Panc1 (cell line): ENCODE results near the gene MTHFD2L. TPM values are rescaled to one million over a fixed set of nuclear protein-coding genes. Genes with fewer than 3 reads are reported as not detected.

ENCODE experiments used
- ATAC-seq: fragments of 200-7000 bp; cut with Tn5 transposase; 2 replicates; pipeline ENCODE4 v1.9.1; 2020; ENCODE audit warnings: mild to moderate bottlenecking, moderate library complexity
- BruUV-seq: library from RNA; stranded (reverse); fragments of 400-500 nt; replicated peaks from 2 replicates; lab custom pipeline; 2021; lab: Mats Ljungman, UMichigan
- CTCF ChIA-PET: fragments of 300-600 bp; sonication (Branson Sonifier 250); formaldehyde crosslinking; loops from one replicate; lab custom pipeline; 2022; ENCODE audit warnings: antibody characterized with exemption; lab: Charles Lee
- POLR2A ChIA-PET: fragments of 300-600 bp; sonication (Branson Sonifier 250); formaldehyde crosslinking; loops from one replicate; lab custom pipeline; 2022; ENCODE audit warnings: antibody characterized with exemption; lab: Charles Lee
- DNase-seq: peaks from one replicate; pipeline ENCODE4 v3.0.0-alpha.2; 2010; ENCODE audit warnings: low read depth, low spot score
- H3K27ac ChIP-seq: 2 replicates; pipeline ENCODE4 v1.5.1; 2011; ENCODE audit warnings: mild to moderate bottlenecking, low read length, inconsistent platforms
- H3K27me3 ChIP-seq: fragments of 200-500 bp; sonication (Bioruptor generic); 2 replicates; pipeline ENCODE4 v1.6.0; 2014; ENCODE audit warnings: low read length, inconsistent platforms; ENCODE audit not compliant: control insufficient read depth, insufficient read depth
- H3K36me3 ChIP-seq: fragments of 200-500 bp; sonication (Bioruptor generic); 2 replicates; pipeline ENCODE4 v1.5.1; 2014; ENCODE audit warnings: inconsistent platforms, mild to moderate bottlenecking, low read length, moderate library complexity; ENCODE audit not compliant: control insufficient read depth, insufficient read depth
- H3K4me1 ChIP-seq: 2 replicates; pipeline ENCODE4 v1.5.1; 2011; ENCODE audit warnings: inconsistent platforms, mild to moderate bottlenecking, low read length, moderate library complexity; ENCODE audit not compliant: control insufficient read depth, insufficient read depth
- H3K4me3 ChIP-seq, 2 experiments: 2 replicates each; pipeline ENCODE4 v1.5.1; 2011 to 2012; ENCODE audit warnings: low read depth in 2 of 2, low read length in 2 of 2, mild to moderate bottlenecking in 2 of 2, inconsistent platforms in 1 of 2, moderate library complexity in 1 of 2
- H3K9me3 ChIP-seq: fragments of 200-500 bp; sonication (Bioruptor generic); 2 replicates; pipeline ENCODE4 v1.5.1; 2014; ENCODE audit warnings: low read depth, mild to moderate bottlenecking, inconsistent platforms, low read length, moderate library complexity; ENCODE audit not compliant: control insufficient read depth, insufficient read depth
- CTCF ChIP-seq: fragments of 450-650 bp; IDR thresholded peaks from 2 replicates; pipeline ENCODE4 v1.5.1; 2017; ENCODE audit warnings: mild to moderate bottlenecking
- POLR2AphosphoS5 ChIP-seq: IDR thresholded peaks from 2 replicates; pipeline ENCODE4 v1.6.1; 2012; ENCODE audit warnings: mild to moderate bottlenecking, low read depth, low read length, moderate library complexity
- SIN3A ChIP-seq: IDR thresholded peaks from 2 replicates; pipeline ENCODE4 v1.6.1; 2012; ENCODE audit warnings: low read depth, mild to moderate bottlenecking, low read length, moderate library complexity, borderline replicate concordance; ENCODE audit not compliant: insufficient read depth
- TCF7L2 ChIP-seq: IDR thresholded peaks from 2 replicates; pipeline ENCODE4 v1.6.1; 2011; ENCODE audit warnings: mild to moderate bottlenecking, low read depth, low read length, inconsistent platforms
- in situ Hi-C: cut with HindIII; loops from 2 replicates; pipeline ENCODE4 v1.10.0; 2016; ENCODE audit warnings: low sequenced_read_pairs, low pct_unique_long_range_greater_than_20kb
- intact Hi-C: fragments of 100-400 bp; cut with micrococcal nuclease; formaldehyde crosslinking; loops from one replicate; pipeline ENCODE4 v1.10.0; 2022; ENCODE audit not compliant: unreplicated experiment
- total RNA-seq: library from RNA; stranded (reverse); gene quantifications from one replicate; pipeline ENCODE4 v1.2.1, GENCODE V29; 2021; ENCODE audit not compliant: unreplicated experiment
- TF ChIP-seq, protein P1 (sequence below), 2 experiments: IDR thresholded peaks; 2 replicates each; pipeline ENCODE4 v1.6.1; 2011 to 2012; ENCODE audit warnings: low read depth in 2 of 2, control low read depth in 1 of 2, low read length in 1 of 2, mild to moderate bottlenecking in 1 of 2, moderate library complexity in 1 of 2; ENCODE audit not compliant: insufficient read depth in 1 of 2

The MTHFD2L gene
- total RNA-seq, 1 experiment from 2014 or later = 6.6 TPM

DNA sequence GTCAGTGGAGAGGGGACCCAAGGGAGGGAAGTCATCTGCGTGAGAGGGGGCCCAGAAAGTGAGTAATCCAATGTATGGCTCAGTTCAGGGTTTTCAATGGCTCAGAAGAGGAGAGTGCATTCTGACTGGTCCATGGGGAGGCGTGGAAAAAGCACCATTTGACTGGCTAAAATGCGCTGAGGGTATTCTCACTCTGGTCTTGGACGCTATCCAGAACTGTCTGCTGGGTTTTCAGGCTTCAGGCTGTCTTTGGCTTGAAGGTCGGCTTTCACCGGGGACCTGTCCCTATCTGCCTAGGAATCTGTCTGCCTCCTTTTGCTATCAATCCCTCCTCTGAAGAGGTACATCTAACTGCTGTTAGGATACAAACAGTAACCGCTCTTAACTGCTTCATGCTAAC, 176.7 kb downstream of the MTHFD2L start:
- CTCF ChIA-PET = no interaction called here
- in situ Hi-C loops (no loop called here), intact Hi-C loops (no loop called here)
- ATAC-seq (no peak), DNase-seq (no peak)
- Histone ChIP-seq H3K4me1 (no peaks in the 10 kb centered on the region), H3K4me3 (no peak overlapping the region), H3K27me3 (no peaks in the 10 kb centered on the region), H3K27ac (no peak overlapping the region), H3K9me3 (no peaks in the 10 kb centered on the region), H3K36me3 (no peaks in the 10 kb centered on the region)
- TF ChIP-seq TCF7L2 (no peak), CTCF (no peak), SIN3A (no peak), POLR2AphosphoS5 (no peak)
- TF ChIP-seq, protein P1, sequence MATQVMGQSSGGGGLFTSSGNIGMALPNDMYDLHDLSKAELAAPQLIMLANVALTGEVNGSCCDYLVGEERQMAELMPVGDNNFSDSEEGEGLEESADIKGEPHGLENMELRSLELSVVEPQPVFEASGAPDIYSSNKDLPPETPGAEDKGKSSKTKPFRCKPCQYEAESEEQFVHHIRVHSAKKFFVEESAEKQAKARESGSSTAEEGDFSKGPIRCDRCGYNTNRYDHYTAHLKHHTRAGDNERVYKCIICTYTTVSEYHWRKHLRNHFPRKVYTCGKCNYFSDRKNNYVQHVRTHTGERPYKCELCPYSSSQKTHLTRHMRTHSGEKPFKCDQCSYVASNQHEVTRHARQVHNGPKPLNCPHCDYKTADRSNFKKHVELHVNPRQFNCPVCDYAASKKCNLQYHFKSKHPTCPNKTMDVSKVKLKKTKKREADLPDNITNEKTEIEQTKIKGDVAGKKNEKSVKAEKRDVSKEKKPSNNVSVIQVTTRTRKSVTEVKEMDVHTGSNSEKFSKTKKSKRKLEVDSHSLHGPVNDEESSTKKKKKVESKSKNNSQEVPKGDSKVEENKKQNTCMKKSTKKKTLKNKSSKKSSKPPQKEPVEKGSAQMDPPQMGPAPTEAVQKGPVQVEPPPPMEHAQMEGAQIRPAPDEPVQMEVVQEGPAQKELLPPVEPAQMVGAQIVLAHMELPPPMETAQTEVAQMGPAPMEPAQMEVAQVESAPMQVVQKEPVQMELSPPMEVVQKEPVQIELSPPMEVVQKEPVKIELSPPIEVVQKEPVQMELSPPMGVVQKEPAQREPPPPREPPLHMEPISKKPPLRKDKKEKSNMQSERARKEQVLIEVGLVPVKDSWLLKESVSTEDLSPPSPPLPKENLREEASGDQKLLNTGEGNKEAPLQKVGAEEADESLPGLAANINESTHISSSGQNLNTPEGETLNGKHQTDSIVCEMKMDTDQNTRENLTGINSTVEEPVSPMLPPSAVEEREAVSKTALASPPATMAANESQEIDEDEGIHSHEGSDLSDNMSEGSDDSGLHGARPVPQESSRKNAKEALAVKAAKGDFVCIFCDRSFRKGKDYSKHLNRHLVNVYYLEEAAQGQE (IDR thresholded peaks at IDR 0.05; ENCODE audit: insufficient read depth in 1 of 2, low read depth in 2 of 2, low read length in 1 of 2) = no peak
- no TSS peak for BruUV-seq
- POLR2A ChIA-PET = no interaction called here

- CTCF ChIA-PET = no interaction called here
- in situ Hi-C loops (no loop called here), intact Hi-C loops (no loop called here)
- BruUV-seq = no TSS peak
- TF ChIP-seq, protein P1 (IDR thresholded peaks at IDR 0.05; ENCODE audit: insufficient read depth in 1 of 2, low read depth in 2 of 2, low read length in 1 of 2) = no peak
- TF ChIP-seq CTCF = no peak
- no peak for TF ChIP-seq TCF7L2
- TF ChIP-seq POLR2AphosphoS5 = no peak
- no peak for TF ChIP-seq SIN3A
- Histone ChIP-seq H3K27ac (no peak overlapping the region), H3K27me3 (no peaks in the 10 kb centered on the region), H3K4me3 (no peak overlapping the region), H3K9me3 (no peaks in the 10 kb centered on the region), H3K4me1 (no peaks in the 10 kb centered on the region), H3K36me3 (no peaks in the 10 kb centered on the region)
- POLR2A ChIA-PET = no interaction called here
- ATAC-seq (no peak), DNase-seq (no peak)
Measured at GRCh38 chr4:74335341-74336021, 177.6 kb downstream of the MTHFD2L start.
